ENCODE measurements around the gene CHIT1.
"Not testable (repeated sequence)": the region's sequence is repeated elsewhere in the genome, so short reads cannot be mapped to it uniquely, and the experiment has no call there.

The CHIT1 gene

GRCh38 chr1:203271018-203271743, 41.7 kb upstream of the CHIT1 start:
- peak; percentile 78 to 82 for DNase-seq (ENCODE audit: low spot score in 2 of 2)
- in situ Hi-C loops (cut with MboI; ENCODE audit: low sequenced_read_pairs) = loop anchor here (5.0 kb wide), 3 partner anchors 71 to 431 kb away; no protein-coding TSS in a partner anchor
- no peaks in the 10 kb centered on the region for H3K9me3 ChIP-seq
- H3K36me3 ChIP-seq (replicated peaks) = no peaks in the 10 kb centered on the region
- H3K27me3 ChIP-seq (ENCODE audit: low read depth) = no peaks in the 10 kb centered on the region
- H3K4me3 ChIP-seq = no peak overlapping the region
- peaks cover 23% of the 10 kb centered on the region for H3K4me1 ChIP-seq

- H3K27me3 ChIP-seq (ENCODE audit: low read depth) = no peaks in the 10 kb centered on the region
- DNase-seq (ENCODE audit: low spot score in 2 of 2) = no peak
- H3K36me3 ChIP-seq (replicated peaks) = no peaks in the 10 kb centered on the region
- peaks cover 23% of the 10 kb centered on the region for H3K4me1 ChIP-seq
- in situ Hi-C loops (cut with MboI; ENCODE audit: low sequenced_read_pairs) = loop anchor here (5.0 kb wide), 3 partner anchors 72 to 432 kb away; no protein-coding TSS in a partner anchor
- H3K9me3 ChIP-seq = no peaks in the 10 kb centered on the region
- H3K4me3 ChIP-seq = no peak overlapping the region
Measured at GRCh38 chr1:203270448-203270847, 41.0 kb upstream of the CHIT1 start.

GRCh38 chr1:203269654-203270020, 40.2 kb upstream of the CHIT1 start:
- Histone ChIP-seq H3K27me3 (ENCODE audit: low read depth) (no peaks in the 10 kb centered on the region), H3K36me3 (replicated peaks) (no peaks in the 10 kb centered on the region), H3K9me3 (no peaks in the 10 kb centered on the region), H3K4me1 (peaks cover 23% of the 10 kb centered on the region), H3K4me3 (no peak overlapping the region)
- no peak for DNase-seq (ENCODE audit: low spot score in 2 of 2)
- in situ Hi-C loops (cut with MboI; ENCODE audit: low sequenced_read_pairs) = loop anchor here (5.0 kb wide), 3 partner anchors 73 to 433 kb away; no protein-coding TSS in a partner anchor

- in situ Hi-C loops (cut with MboI; ENCODE audit: low sequenced_read_pairs) = no loop called here
- Histone ChIP-seq H3K9me3 (no peaks in the 10 kb centered on the region), H3K4me1 (peaks cover 23% of the 10 kb centered on the region), H3K4me3 (no peak overlapping the region), H3K36me3 (replicated peaks) (no peaks in the 10 kb centered on the region), H3K27me3 (ENCODE audit: low read depth) (no peaks in the 10 kb centered on the region)
- peak; percentile 59 to 67 for DNase-seq (ENCODE audit: low spot score in 2 of 2)
Measured at GRCh38 chr1:203268901-203269653, 39.6 kb upstream of the CHIT1 start.

GRCh38 chr1:203267912-203268311, 38.4 kb upstream of the CHIT1 start:
- no peak for DNase-seq (ENCODE audit: low spot score in 2 of 2)
- Histone ChIP-seq H3K4me3 (peak overlapping the region; percentile 36), H3K4me1 (peaks cover 15% of the 10 kb centered on the region), H3K9me3 (no peaks in the 10 kb centered on the region), H3K36me3 (replicated peaks) (no peaks in the 10 kb centered on the region), H3K27me3 (ENCODE audit: low read depth) (no peaks in the 10 kb centered on the region)
- in situ Hi-C loops (cut with MboI; ENCODE audit: low sequenced_read_pairs) = no loop called here

- H3K9me3 ChIP-seq = no peaks in the 10 kb centered on the region
- in situ Hi-C loops (cut with MboI; ENCODE audit: low sequenced_read_pairs) = no loop called here
- peak overlapping the region; percentile 36 for H3K4me3 ChIP-seq
- H3K27me3 ChIP-seq (ENCODE audit: low read depth) = no peaks in the 10 kb centered on the region; the same call in 1 of the 2 replicates
- H3K36me3 ChIP-seq (replicated peaks) = no peaks in the 10 kb centered on the region
- peaks cover 9% of the 10 kb centered on the region for H3K4me1 ChIP-seq
- peak; percentile 81 to 88 for DNase-seq (ENCODE audit: low spot score in 2 of 2)
Measured at GRCh38 chr1:203267347-203267846, 37.9 kb upstream of the CHIT1 start.

- in situ Hi-C loops (cut with MboI; ENCODE audit: low sequenced_read_pairs); DNase-seq (ENCODE audit: low spot score in 2 of 2); H3K4me3 ChIP-seq; H3K9me3 ChIP-seq; H3K36me3 ChIP-seq (replicated peaks); H3K27me3 ChIP-seq (ENCODE audit: low read depth); H3K4me1 ChIP-seq: not testable (repeated sequence)
Measured at GRCh38 chr1:203266140-203266539, 36.7 kb upstream of the CHIT1 start.

GRCh38 chr1:203265541-203265940, 36.1 kb upstream of the CHIT1 start:
- Histone ChIP-seq H3K27me3 (ENCODE audit: low read depth) (peaks cover 10% of the 10 kb centered on the region), H3K36me3 (replicated peaks) (no peaks in the 10 kb centered on the region), H3K9me3 (no peaks in the 10 kb centered on the region), H3K4me3 (no peak overlapping the region), H3K4me1 (peaks cover 2% of the 10 kb centered on the region; the same call in 1 of the 2 replicates)
- in situ Hi-C loops (cut with MboI; ENCODE audit: low sequenced_read_pairs) = no loop called here
- no peak for DNase-seq (ENCODE audit: low spot score in 2 of 2)

- no peak for DNase-seq (ENCODE audit: low spot score in 2 of 2)
- H3K4me3 ChIP-seq = no peak overlapping the region
- H3K36me3 ChIP-seq (replicated peaks) = no peaks in the 10 kb centered on the region
- peaks cover 2% of the 10 kb centered on the region; the same call in 1 of the 2 replicates for H3K4me1 ChIP-seq
- no peaks in the 10 kb centered on the region for H3K9me3 ChIP-seq
- in situ Hi-C loops (cut with MboI; ENCODE audit: low sequenced_read_pairs) = no loop called here
- peaks cover 14% of the 10 kb centered on the region for H3K27me3 ChIP-seq (ENCODE audit: low read depth)
Measured at GRCh38 chr1:203264052-203264501, 34.6 kb upstream of the CHIT1 start.

GRCh38 chr1:203263496-203263895, 34.0 kb upstream of the CHIT1 start:
- DNase-seq (ENCODE audit: low spot score in 2 of 2) = no peak
- Histone ChIP-seq H3K4me1 (peaks cover 2% of the 10 kb centered on the region; the same call in 1 of the 2 replicates), H3K4me3 (no peak overlapping the region), H3K27me3 (ENCODE audit: low read depth) (peaks cover 14% of the 10 kb centered on the region), H3K9me3 (no peaks in the 10 kb centered on the region), H3K36me3 (replicated peaks) (no peaks in the 10 kb centered on the region)
- in situ Hi-C loops (cut with MboI; ENCODE audit: low sequenced_read_pairs) = no loop called here

- DNase-seq (ENCODE audit: low spot score in 2 of 2); H3K36me3 ChIP-seq (replicated peaks); H3K4me3 ChIP-seq; in situ Hi-C loops (cut with MboI; ENCODE audit: low sequenced_read_pairs); H3K9me3 ChIP-seq; H3K4me1 ChIP-seq: not testable (repeated sequence)
- H3K27me3 ChIP-seq (ENCODE audit: low read depth) = peaks cover 26% of the 10 kb centered on the region
Measured at GRCh38 chr1:203256636-203257035, 27.2 kb upstream of the CHIT1 start.

- H3K4me1 ChIP-seq; H3K36me3 ChIP-seq (replicated peaks); H3K9me3 ChIP-seq; H3K4me3 ChIP-seq; DNase-seq (ENCODE audit: low spot score in 2 of 2); in situ Hi-C loops (cut with MboI; ENCODE audit: low sequenced_read_pairs): not testable (repeated sequence)
- H3K27me3 ChIP-seq (ENCODE audit: low read depth) = peaks cover 27% of the 10 kb centered on the region
Measured at GRCh38 chr1:203254782-203255181, 25.3 kb upstream of the CHIT1 start.

GRCh38 chr1:203252678-203253077, 23.2 kb upstream of the CHIT1 start:
- H3K36me3 ChIP-seq (replicated peaks) = no peaks in the 10 kb centered on the region
- no peak for DNase-seq (ENCODE audit: low spot score in 2 of 2)
- no peak overlapping the region for H3K4me3 ChIP-seq
- no peaks in the 10 kb centered on the region; the same call in 1 of the 2 replicates for H3K9me3 ChIP-seq
- H3K4me1 ChIP-seq = no peaks in the 10 kb centered on the region; the same call in none of the 2 replicates
- in situ Hi-C loops (cut with MboI; ENCODE audit: low sequenced_read_pairs) = no loop called here
- peaks cover 23% of the 10 kb centered on the region for H3K27me3 ChIP-seq (ENCODE audit: low read depth)

GRCh38 chr1:203251466-203251865, 22.0 kb upstream of the CHIT1 start:
- no peak for DNase-seq (ENCODE audit: low spot score in 2 of 2)
- Histone ChIP-seq H3K4me3 (no peak overlapping the region), H3K27me3 (ENCODE audit: low read depth) (peaks cover 23% of the 10 kb centered on the region), H3K4me1 (no peaks in the 10 kb centered on the region; the same call in none of the 2 replicates), H3K36me3 (replicated peaks) (no peaks in the 10 kb centered on the region), H3K9me3 (no peaks in the 10 kb centered on the region; the same call in 1 of the 2 replicates)
- in situ Hi-C loops (cut with MboI; ENCODE audit: low sequenced_read_pairs) = no loop called here
